ENCODE data around the gene CERK.

Gene CERK

GRCh38 chr22:46756097-46756496 lies 18.0 kb upstream of the CERK start:
- DNase-seq (ENCODE audit: low read depth, low spot score) = no peak
- Histone ChIP-seq H3K4me1 (ENCODE audit: control insufficient read depth, insufficient read depth, low read length) (no peaks in the 10 kb centered on the region), H3K9me3 (ENCODE audit: control insufficient read depth, insufficient read depth, low read length) (peaks cover 2% of the 10 kb centered on the region; the same call in 1 of the 2 replicates), H3K4me3 (ENCODE audit: low read length) (no peak overlapping the region), H3K27me3 (ENCODE audit: control insufficient read depth, insufficient read depth, low read length) (no peaks in the 10 kb centered on the region), H3K36me3 (ENCODE audit: control insufficient read depth, insufficient read depth, low read length) (no peaks in the 10 kb centered on the region), H3K27ac (ENCODE audit: low read length) (no peak overlapping the region)
- no CpG with 5 or more reads among the region's 1 CpG for WGBS (ENCODE audit: insufficient coverage, insufficient read length)

DNA sequence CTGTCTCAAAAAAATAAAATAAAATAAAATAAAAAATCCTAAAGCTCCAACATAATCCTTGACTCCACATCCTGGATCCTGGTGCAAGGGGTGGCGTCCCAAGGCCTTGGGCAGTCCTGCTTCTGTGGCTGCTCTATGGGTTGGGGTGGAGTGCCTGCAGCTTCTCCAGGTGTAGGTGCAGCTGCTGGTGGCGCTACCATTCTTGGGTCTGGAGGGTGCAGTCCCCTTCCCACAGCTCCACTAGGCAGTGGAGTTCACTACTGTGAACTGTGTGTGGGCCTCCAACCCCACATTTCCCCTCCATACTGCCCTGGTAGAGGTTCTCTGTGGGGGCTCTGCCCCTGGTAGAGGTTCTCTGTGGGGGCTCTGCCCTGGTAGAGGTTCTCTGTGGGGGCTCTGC lies 17.5 kb upstream of the CERK start:
- no peaks in the 10 kb centered on the region for H3K4me1 ChIP-seq (ENCODE audit: control insufficient read depth, insufficient read depth, low read length)
- no peak overlapping the region for H3K4me3 ChIP-seq (ENCODE audit: low read length)
- no peak overlapping the region for H3K27ac ChIP-seq (ENCODE audit: low read length)
- no CpG with 5 or more reads among the region's 2 CpGs for WGBS (ENCODE audit: insufficient coverage, insufficient read length)
- H3K36me3 ChIP-seq (ENCODE audit: control insufficient read depth, insufficient read depth, low read length) = no peaks in the 10 kb centered on the region
- no peak for DNase-seq (ENCODE audit: low read depth, low spot score)
- H3K9me3 ChIP-seq (ENCODE audit: control insufficient read depth, insufficient read depth, low read length) = peaks cover 2% of the 10 kb centered on the region; the same call in 1 of the 2 replicates
- no peaks in the 10 kb centered on the region for H3K27me3 ChIP-seq (ENCODE audit: control insufficient read depth, insufficient read depth, low read length)

DNA sequence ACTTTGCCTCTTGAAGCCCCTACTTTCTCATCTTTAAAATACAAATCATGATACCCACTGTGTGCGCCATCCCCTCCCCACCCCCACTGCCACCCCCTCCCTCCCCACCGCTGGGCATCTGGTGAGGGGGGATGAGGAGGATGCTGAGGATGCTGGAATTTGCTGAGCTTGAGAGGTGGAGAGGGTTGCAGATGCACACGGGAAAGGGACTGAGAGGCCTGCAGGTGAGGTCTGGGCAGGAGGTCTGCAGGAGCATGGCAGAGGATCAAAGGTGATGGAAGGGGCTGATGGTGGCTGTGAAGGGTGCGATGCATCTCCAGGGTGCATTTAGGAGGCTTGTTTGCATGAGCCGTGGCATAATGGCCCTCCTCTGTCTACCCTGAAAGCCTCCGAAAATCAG lies 16.8 kb upstream of the CERK start:
- peaks cover 2% of the 10 kb centered on the region; the same call in 1 of the 2 replicates for H3K9me3 ChIP-seq (ENCODE audit: control insufficient read depth, insufficient read depth, low read length)
- H3K4me3 ChIP-seq (ENCODE audit: low read length) = no peak overlapping the region
- H3K27me3 ChIP-seq (ENCODE audit: control insufficient read depth, insufficient read depth, low read length) = no peaks in the 10 kb centered on the region
- DNase-seq (ENCODE audit: low read depth, low spot score) = no peak
- no CpG with 5 or more reads among the region's 6 CpGs for WGBS (ENCODE audit: insufficient coverage, insufficient read length)
- no peak overlapping the region for H3K27ac ChIP-seq (ENCODE audit: low read length)
- H3K4me1 ChIP-seq (ENCODE audit: control insufficient read depth, insufficient read depth, low read length) = no peaks in the 10 kb centered on the region
- no peaks in the 10 kb centered on the region for H3K36me3 ChIP-seq (ENCODE audit: control insufficient read depth, insufficient read depth, low read length)

- no peaks in the 10 kb centered on the region for H3K4me1 ChIP-seq (ENCODE audit: control insufficient read depth, insufficient read depth, low read length)
- H3K27ac ChIP-seq (ENCODE audit: low read length) = no peak overlapping the region
- no peaks in the 10 kb centered on the region for H3K27me3 ChIP-seq (ENCODE audit: control insufficient read depth, insufficient read depth, low read length)
- WGBS (ENCODE audit: insufficient coverage, insufficient read length) = no CpG with 5 or more reads among the region's 14 CpGs
- peaks cover 2% of the 10 kb centered on the region; the same call in 1 of the 2 replicates for H3K9me3 ChIP-seq (ENCODE audit: control insufficient read depth, insufficient read depth, low read length)
- no peak overlapping the region for H3K4me3 ChIP-seq (ENCODE audit: low read length)
- no peak for DNase-seq (ENCODE audit: low read depth, low spot score)
- no peaks in the 10 kb centered on the region for H3K36me3 ChIP-seq (ENCODE audit: control insufficient read depth, insufficient read depth, low read length)
Measured at GRCh38 chr22:46754110-46754799, 16.2 kb upstream of the CERK start.

- H3K27ac ChIP-seq (ENCODE audit: low read length) = no peak overlapping the region
Measured at GRCh38 chr22:46753761-46754109, 15.7 kb upstream of the CERK start.

DNA sequence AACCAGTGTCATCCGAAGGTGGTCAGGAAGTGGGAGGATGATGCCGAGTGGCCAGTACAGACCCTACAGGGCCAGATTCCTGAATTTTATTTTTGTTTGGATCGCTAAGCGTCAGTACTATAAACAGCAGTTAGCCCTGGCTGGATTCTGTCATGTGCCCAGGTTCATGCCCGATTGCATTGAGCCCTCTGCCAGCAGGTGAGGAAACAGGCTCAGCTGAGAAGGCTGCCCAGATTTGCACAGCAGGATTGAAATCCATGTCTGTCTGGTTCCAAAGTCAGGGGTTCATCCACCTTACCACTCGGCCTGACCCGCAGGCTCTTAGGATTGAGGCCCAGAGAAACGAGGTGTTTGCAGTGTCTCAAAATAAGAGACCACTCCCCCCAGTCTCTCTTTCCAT lies 15.3 kb upstream of the CERK start:
- Histone ChIP-seq H3K36me3 (ENCODE audit: control insufficient read depth, insufficient read depth, low read length) (no peaks in the 10 kb centered on the region), H3K9me3 (ENCODE audit: control insufficient read depth, insufficient read depth, low read length) (peaks cover 2% of the 10 kb centered on the region; the same call in 1 of the 2 replicates), H3K27ac (ENCODE audit: low read length) (no peak overlapping the region), H3K27me3 (ENCODE audit: control insufficient read depth, insufficient read depth, low read length) (no peaks in the 10 kb centered on the region), H3K4me1 (ENCODE audit: control insufficient read depth, insufficient read depth, low read length) (no peaks in the 10 kb centered on the region), H3K4me3 (ENCODE audit: low read length) (no peak overlapping the region)
- no CpG with 5 or more reads among the region's 8 CpGs for WGBS (ENCODE audit: insufficient coverage, insufficient read length)
- no peak for DNase-seq (ENCODE audit: low read depth, low spot score)

More at GRCh38 chr22:46753761-46754109, 15.7 kb upstream of the CERK start:
- Histone ChIP-seq H3K4me1 (ENCODE audit: control insufficient read depth, insufficient read depth, low read length) (no peaks in the 10 kb centered on the region), H3K9me3 (ENCODE audit: control insufficient read depth, insufficient read depth, low read length) (peaks cover 2% of the 10 kb centered on the region; the same call in 1 of the 2 replicates), H3K27me3 (ENCODE audit: control insufficient read depth, insufficient read depth, low read length) (no peaks in the 10 kb centered on the region), H3K36me3 (ENCODE audit: control insufficient read depth, insufficient read depth, low read length) (no peaks in the 10 kb centered on the region), H3K4me3 (ENCODE audit: low read length) (no peak overlapping the region)
- DNase-seq (ENCODE audit: low read depth, low spot score) = no peak
- no CpG with 5 or more reads among the region's 4 CpGs for WGBS (ENCODE audit: insufficient coverage, insufficient read length)

GRCh38 chr22:46752988-46753310 lies 14.9 kb upstream of the CERK start:
- H3K36me3 ChIP-seq (ENCODE audit: control insufficient read depth, insufficient read depth, low read length) = no peaks in the 10 kb centered on the region
- no peak for DNase-seq (ENCODE audit: low read depth, low spot score)
- WGBS (ENCODE audit: insufficient coverage, insufficient read length) = no CpG with 5 or more reads among the region's 6 CpGs
- H3K4me1 ChIP-seq (ENCODE audit: control insufficient read depth, insufficient read depth, low read length) = no peaks in the 10 kb centered on the region
- H3K27ac ChIP-seq (ENCODE audit: low read length) = no peak overlapping the region
- peaks cover 2% of the 10 kb centered on the region; the same call in 1 of the 2 replicates for H3K9me3 ChIP-seq (ENCODE audit: control insufficient read depth, insufficient read depth, low read length)
- H3K27me3 ChIP-seq (ENCODE audit: control insufficient read depth, insufficient read depth, low read length) = no peaks in the 10 kb centered on the region
- no peak overlapping the region for H3K4me3 ChIP-seq (ENCODE audit: low read length)

DNA sequence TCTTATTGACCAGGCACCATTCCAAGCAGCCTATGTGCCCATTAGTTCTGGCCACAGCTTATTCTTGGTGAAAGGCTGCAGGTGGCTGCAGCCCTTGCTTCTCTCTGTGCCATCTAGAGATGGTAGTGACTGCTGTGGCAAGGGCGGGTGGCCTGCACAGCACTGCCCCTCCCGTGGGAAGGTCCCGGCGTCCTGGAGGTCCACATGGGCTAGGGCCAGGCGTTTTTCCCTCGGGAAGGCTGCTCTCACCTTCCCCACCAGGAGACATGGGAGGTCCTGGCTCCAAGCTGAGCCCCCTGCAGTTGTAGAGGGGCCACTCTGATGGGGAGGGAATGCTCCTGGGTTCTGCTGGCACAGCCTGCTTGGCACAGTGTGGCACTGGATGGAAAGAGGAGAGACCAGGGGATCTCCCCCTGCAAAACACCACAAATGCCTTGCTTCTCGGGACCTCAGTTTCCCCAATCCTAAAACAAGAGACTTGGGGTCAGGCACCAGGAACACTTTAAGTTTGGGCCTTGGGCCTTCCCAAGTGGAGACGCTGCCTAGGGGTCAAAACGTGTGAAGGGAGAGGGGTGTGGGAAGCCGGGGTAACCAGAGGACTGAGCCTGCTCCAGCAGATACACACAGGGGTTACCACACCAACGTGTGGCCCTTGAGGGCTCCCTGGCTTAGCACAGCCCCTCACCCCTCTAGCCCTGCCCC lies 14.4 kb upstream of the CERK start:
- peaks cover 2% of the 10 kb centered on the region; the same call in 1 of the 2 replicates for H3K9me3 ChIP-seq (ENCODE audit: control insufficient read depth, insufficient read depth, low read length)
- H3K36me3 ChIP-seq (ENCODE audit: control insufficient read depth, insufficient read depth, low read length) = no peaks in the 10 kb centered on the region
- H3K27me3 ChIP-seq (ENCODE audit: control insufficient read depth, insufficient read depth, low read length) = no peaks in the 10 kb centered on the region
- H3K27ac ChIP-seq (ENCODE audit: low read length) = no peak overlapping the region
- WGBS (ENCODE audit: insufficient coverage, insufficient read length) = no CpG with 5 or more reads among the region's 11 CpGs
- DNase-seq (ENCODE audit: low read depth, low spot score) = no peak
- no peaks in the 10 kb centered on the region for H3K4me1 ChIP-seq (ENCODE audit: control insufficient read depth, insufficient read depth, low read length)
- no peak overlapping the region for H3K4me3 ChIP-seq (ENCODE audit: low read length)

GRCh38 chr22:46750863-46751443 lies 12.9 kb upstream of the CERK start:
- Histone ChIP-seq H3K36me3 (ENCODE audit: control insufficient read depth, insufficient read depth, low read length) (no peaks in the 10 kb centered on the region), H3K4me3 (ENCODE audit: low read length) (no peak overlapping the region), H3K9me3 (ENCODE audit: control insufficient read depth, insufficient read depth, low read length) (peaks cover 2% of the 10 kb centered on the region; the same call in 1 of the 2 replicates), H3K27ac (ENCODE audit: low read length) (no peak overlapping the region), H3K27me3 (ENCODE audit: control insufficient read depth, insufficient read depth, low read length) (no peaks in the 10 kb centered on the region), H3K4me1 (ENCODE audit: control insufficient read depth, insufficient read depth, low read length) (no peaks in the 10 kb centered on the region)
- no CpG with 5 or more reads among the region's 12 CpGs for WGBS (ENCODE audit: insufficient coverage, insufficient read length)
- DNase-seq (ENCODE audit: low read depth, low spot score) = no peak

- no CpG with 5 or more reads among the region's 5 CpGs for WGBS (ENCODE audit: insufficient coverage, insufficient read length)
- no peak for DNase-seq (ENCODE audit: low read depth, low spot score)
- Histone ChIP-seq H3K27ac (ENCODE audit: low read length) (no peak overlapping the region), H3K4me3 (ENCODE audit: low read length) (no peak overlapping the region), H3K4me1 (ENCODE audit: control insufficient read depth, insufficient read depth, low read length) (no peaks in the 10 kb centered on the region), H3K9me3 (ENCODE audit: control insufficient read depth, insufficient read depth, low read length) (peaks cover 2% of the 10 kb centered on the region; the same call in 1 of the 2 replicates), H3K27me3 (ENCODE audit: control insufficient read depth, insufficient read depth, low read length) (no peaks in the 10 kb centered on the region), H3K36me3 (ENCODE audit: control insufficient read depth, insufficient read depth, low read length) (no peaks in the 10 kb centered on the region)
Measured at GRCh38 chr22:46750530-46750800, 12.4 kb upstream of the CERK start.

Measured in iPS DF 6.9 (cell line).